B cell (primary cell): ENCODE data around the gene MAPK8IP2.

ENCODE experiments used
- CTCF ChIP-seq: fragments of 200-600 bp; IDR thresholded peaks from one replicate; pipeline ENCODE4 v1.8.0; 2022; ENCODE audit warnings: antibody characterized with exemption, mild to moderate bottlenecking
- EZH2 ChIP-seq: IDR thresholded peaks from 2 replicates; pipeline ENCODE4 v1.6.1; 2012; ENCODE audit warnings: borderline replicate concordance, low read depth, mild to moderate bottlenecking, moderate library complexity, low read length; ENCODE audit not compliant: insufficient read depth, poor library complexity, severe bottlenecking

GRCh38 chr22:50568626-50569025 lies 32.0 kb upstream of the MAPK8IP2 start:
- TF ChIP-seq CTCF (no peak), EZH2 (no peak)
